Endothelial cell of umbilical vein (primary cell): ENCODE measurements around the gene DHX34. TPM values are rescaled to one million over a fixed set of nuclear protein-coding genes. Genes with fewer than 3 reads are reported as not detected.

Source experiments
- BruUV-seq: library from RNA; stranded (reverse); fragments of 400-500 nt; replicated peaks from 2 replicates; lab custom pipeline; 2021; lab: Mats Ljungman, UMichigan
- CTCF ChIA-PET: fragments of 300-600, 350-600 bp; sonication (Branson Sonifier 250); formaldehyde crosslinking; loops from one replicate; lab custom pipeline; 2021; ENCODE audit warnings: antibody characterized with exemption, inconsistent platforms; lab: Charles Lee
- POLR2A ChIA-PET: fragments of 300-600, 350-600 bp; sonication (Branson Sonifier 250); formaldehyde crosslinking; loops from one replicate; lab custom pipeline; 2021; ENCODE audit warnings: antibody characterized with exemption, inconsistent platforms; lab: Charles Lee
- DNase-seq: peaks from one replicate; pipeline ENCODE4 v3.0.0-alpha.2; 2011; ENCODE audit warnings: low read depth, low spot score
- FAIRE-seq: peaks from 2 replicates; lab custom pipeline; 2011; peaks lifted over from hg19 to GRCh38; lab: Jason Lieb, UNC
- H2AFZ ChIP-seq: 2 replicates; pipeline ENCODE4 v1.6.0; 2012; ENCODE audit warnings: low read depth, low read length, control low read depth, inconsistent platforms
- H3K27ac ChIP-seq: 2 replicates; pipeline ENCODE4 v1.5.1; 2011; ENCODE audit warnings: low read depth, mild to moderate bottlenecking, control low read depth, low read length, moderate library complexity; ENCODE audit not compliant: insufficient read depth
- H3K27me3 ChIP-seq, 2 experiments: 2 replicates each; pipeline versions ENCODE4 v1.6.0 to v1.6.1; 2011; ENCODE audit warnings: low read length in 2 of 2, mixed read lengths in 1 of 2; ENCODE audit not compliant: control insufficient read depth in 2 of 2, insufficient read depth in 2 of 2
- H3K36me3 ChIP-seq, 2 experiments: 2 replicates in 1 of 2; 3 replicates in 1 of 2; pipeline ENCODE4 v1.5.1; 2011; ENCODE audit warnings: low read length in 2 of 2, mild to moderate bottlenecking in 1 of 2, moderate library complexity in 1 of 2; ENCODE audit not compliant: control insufficient read depth in 2 of 2, insufficient read depth in 2 of 2; ENCODE audit errors: extremely low read depth in 1 of 2
- H3K4me1 ChIP-seq: 3 replicates; pipeline ENCODE4 v1.5.1; 2011; ENCODE audit warnings: mild to moderate bottlenecking, low read length; ENCODE audit not compliant: control insufficient read depth, insufficient read depth; ENCODE audit errors: extremely low read depth
- H3K4me2 ChIP-seq: 2 replicates; pipeline ENCODE4 v1.6.1; 2011; ENCODE audit warnings: low read length, control low read depth, mixed read lengths; ENCODE audit not compliant: insufficient read depth
- H3K4me3 ChIP-seq, 3 experiments: fragments of 200-600 bp in 1 of 3; sonication (generic), shearing (Covaris generic) in 1 of 3; replicated peaks in 1 of 3; 2 replicates each; pipeline ENCODE4 v1.5.1; 2011 to 2016; ENCODE audit warnings: control low read depth in 3 of 3, low read length in 3 of 3, mild to moderate bottlenecking in 2 of 3, inconsistent platforms in 1 of 3, low read depth in 1 of 3, moderate library complexity in 1 of 3; ENCODE audit not compliant: insufficient read depth in 1 of 3
- H3K79me2 ChIP-seq: 2 replicates; pipeline ENCODE4 v1.6.0; 2012; ENCODE audit warnings: low read length, inconsistent platforms; ENCODE audit not compliant: control insufficient read depth, insufficient read depth
- H3K9ac ChIP-seq: replicated peaks from 2 replicates; pipeline ENCODE3; 2011; ENCODE audit warnings: low read length, control low read depth; ENCODE audit not compliant: insufficient read depth; ENCODE audit errors: extremely low read depth
- H3K9me1 ChIP-seq: replicated peaks from 3 replicates; pipeline ENCODE4 v1.6.0; 2011; ENCODE audit warnings: mild to moderate bottlenecking, low read length; ENCODE audit not compliant: control insufficient read depth, insufficient read depth; ENCODE audit errors: extremely low read depth
- H3K9me3 ChIP-seq: replicated peaks from 2 replicates; pipeline ENCODE4 v1.5.1; 2012; ENCODE audit warnings: low read length, inconsistent platforms; ENCODE audit not compliant: control insufficient read depth, insufficient read depth
- H4K20me1 ChIP-seq: replicated peaks from 2 replicates; pipeline ENCODE3; 2011; ENCODE audit warnings: mild to moderate bottlenecking, low read length; ENCODE audit not compliant: control insufficient read depth, insufficient read depth; ENCODE audit errors: extremely low read depth
- EZH2 ChIP-seq: IDR thresholded peaks from 2 replicates; pipeline ENCODE4 v1.6.1; 2012; ENCODE audit warnings: borderline replicate concordance, low read depth, mild to moderate bottlenecking, moderate library complexity, low read length, inconsistent platforms; ENCODE audit not compliant: severe bottlenecking
- FOS ChIP-seq: IDR thresholded peaks from 2 replicates; pipeline ENCODE4 v1.6.1; 2011; ENCODE audit warnings: mild to moderate bottlenecking, low read length, moderate library complexity, borderline replicate concordance; ENCODE audit not compliant: insufficient read depth
- GATA2 ChIP-seq: IDR thresholded peaks from 2 replicates; pipeline ENCODE4 v1.7.0; 2011; ENCODE audit warnings: low read depth, mild to moderate bottlenecking, moderate library complexity, mixed read lengths, low read length; ENCODE audit not compliant: insufficient read length, insufficient read depth
- MAX ChIP-seq: IDR thresholded peaks from 2 replicates; pipeline ENCODE4 v1.6.1; 2011; ENCODE audit not compliant: insufficient read depth, insufficient read length
- POLR2AphosphoS5 ChIP-seq: IDR thresholded peaks from 2 replicates; pipeline ENCODE4 v1.6.1; 2012; ENCODE audit warnings: low read depth, mild to moderate bottlenecking, control low read depth, low read length, moderate library complexity; ENCODE audit not compliant: insufficient read depth
- dilution Hi-C: fragments of 300-500 bp; cut with MboI; formaldehyde crosslinking; loops from one replicate; pipeline ENCODE4 v1.15.0; 2019; ENCODE audit warnings: low sequenced_read_pairs; ENCODE audit not compliant: extremely low pct_ligation_motif_present
- intact Hi-C: fragments of 100-400 bp; cut with micrococcal nuclease; formaldehyde crosslinking; loops from one replicate; pipeline ENCODE4 v1.10.0; 2022
- polyA plus RNA-seq, 4 experiments: library from polyadenylated mRNA; depleted of rRNA in 3 of 4; stranded (reverse) in 3 of 4; unstranded in 1 of 4; fragments of >200 nt; gene quantifications; 2 replicates each; pipeline versions ENCODE4 v1.2.1 to v1.2.3, GENCODE V29; 2011 to 2012; ENCODE audit warnings: missing spikeins in 1 of 4
- total RNA-seq: library from RNA; stranded (reverse); gene quantifications from 2 replicates; pipeline ENCODE4 v1.2.3, GENCODE V29; 2021
- TF ChIP-seq, protein P1 (sequence below), 2 donors: IDR thresholded peaks; 1 replicate in 1 of 2; 2 replicates in 1 of 2; pipeline ENCODE4 v1.5.1; 2011; ENCODE audit warnings: low read length in 2 of 2, mild to moderate bottlenecking in 2 of 2, moderate library complexity in 2 of 2, control low read depth in 1 of 2, inconsistent platforms in 1 of 2, low read depth in 1 of 2; ENCODE audit not compliant: insufficient read depth in 1 of 2; ENCODE audit errors: extremely low read depth in 1 of 2

The DHX34 gene
- total and polyA plus RNA-seq, 2 donors (not counting 3 experiments of a cell fraction or from before 2014, with no cell fraction given): 12.8 to 20.7 TPM

- Histone ChIP-seq H4K20me1 (no peaks in the 10 kb centered on the region), H3K36me3 (peaks cover 6 to 80% of the 10 kb centered on the region in 2 experiments), H2AFZ (no peak overlapping the region), H3K9me1 (no peaks in the 10 kb centered on the region), H3K9me3 (no peaks in the 10 kb centered on the region), H3K27ac (no peak overlapping the region), H3K4me2 (no peak overlapping the region), H3K27me3 (no peaks in the 10 kb centered on the region), H3K9ac (no peak overlapping the region), H3K4me1 (no peaks in the 10 kb centered on the region), H3K4me3 (no peak overlapping the region), H3K79me2 (no peaks in the 10 kb centered on the region)
- no peak for FAIRE-seq
- POLR2A ChIA-PET: no interaction called here
- intact Hi-C loops (no loop called here), dilution Hi-C loops (no loop called here)
- no peak for DNase-seq
- CTCF ChIA-PET: no interaction called here
- BruUV-seq: no TSS peak
- TF ChIP-seq, protein P1, sequence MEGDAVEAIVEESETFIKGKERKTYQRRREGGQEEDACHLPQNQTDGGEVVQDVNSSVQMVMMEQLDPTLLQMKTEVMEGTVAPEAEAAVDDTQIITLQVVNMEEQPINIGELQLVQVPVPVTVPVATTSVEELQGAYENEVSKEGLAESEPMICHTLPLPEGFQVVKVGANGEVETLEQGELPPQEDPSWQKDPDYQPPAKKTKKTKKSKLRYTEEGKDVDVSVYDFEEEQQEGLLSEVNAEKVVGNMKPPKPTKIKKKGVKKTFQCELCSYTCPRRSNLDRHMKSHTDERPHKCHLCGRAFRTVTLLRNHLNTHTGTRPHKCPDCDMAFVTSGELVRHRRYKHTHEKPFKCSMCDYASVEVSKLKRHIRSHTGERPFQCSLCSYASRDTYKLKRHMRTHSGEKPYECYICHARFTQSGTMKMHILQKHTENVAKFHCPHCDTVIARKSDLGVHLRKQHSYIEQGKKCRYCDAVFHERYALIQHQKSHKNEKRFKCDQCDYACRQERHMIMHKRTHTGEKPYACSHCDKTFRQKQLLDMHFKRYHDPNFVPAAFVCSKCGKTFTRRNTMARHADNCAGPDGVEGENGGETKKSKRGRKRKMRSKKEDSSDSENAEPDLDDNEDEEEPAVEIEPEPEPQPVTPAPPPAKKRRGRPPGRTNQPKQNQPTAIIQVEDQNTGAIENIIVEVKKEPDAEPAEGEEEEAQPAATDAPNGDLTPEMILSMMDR (IDR thresholded peaks at IDR 0.05; ENCODE audit: extremely low read depth in 1 of 2, insufficient read depth in 1 of 2, low read depth in 1 of 2, low read length in 2 of 2): no peak
- no peak for TF ChIP-seq MAX
- TF ChIP-seq FOS: no peak
- TF ChIP-seq POLR2AphosphoS5: no peak
- no peak for TF ChIP-seq GATA2
- TF ChIP-seq EZH2: no peak
Observed at GRCh38 chr19:47376589-47377144, 27.6 kb downstream of the DHX34 start.
